ENCODE results near the gene CDC16.

The CDC16 gene

GRCh38 chr13:114309086-114309485, 74.4 kb downstream of the CDC16 start:
- TF ChIP-seq CTCF (conservative IDR thresholded peaks at IDR 0.05; ENCODE audit: low read length) (no peak), EZH2phosphoT487 (IDR thresholded peaks at IDR 0.05; ENCODE audit: borderline replicate concordance) (no peak)
- H3K9me2 ChIP-seq (replicated peaks; ENCODE audit: low read depth, low read length) = no peaks in the 10 kb centered on the region
- H3K4me1 ChIP-seq (ENCODE audit: insufficient read depth, low read length, poor library complexity, severe bottlenecking) = peaks cover 33% of the 10 kb centered on the region
- no peak overlapping the region for H3K4me2 ChIP-seq (ENCODE audit: low read depth, low read length, poor library complexity, severe bottlenecking)
- peaks cover 20% of the 10 kb centered on the region; the same call in 1 of the 2 replicates for H3K36me3 ChIP-seq (ENCODE audit: insufficient read depth, low read length)
- no peaks in the 10 kb centered on the region for H4K20me1 ChIP-seq (ENCODE audit: insufficient read depth, low read length, poor library complexity, severe bottlenecking)
- no peak overlapping the region for H3K9ac ChIP-seq (ENCODE audit: low read depth, low read length, poor library complexity, severe bottlenecking)
- H2AFZ ChIP-seq (ENCODE audit: low read length) = no peak overlapping the region
- peaks cover 5% of the 10 kb centered on the region; the same call in 1 of the 2 replicates for H3F3A ChIP-seq (ENCODE audit: low read depth)
- peaks cover 7% of the 10 kb centered on the region for H3K79me2 ChIP-seq (ENCODE audit: insufficient read depth, low read length)
- H3K9me3 ChIP-seq (ENCODE audit: insufficient read depth, low read depth, low read length) = no peaks in the 10 kb centered on the region
- H3K4me3 ChIP-seq (ENCODE audit: low read length, poor library complexity, severe bottlenecking) = no peak overlapping the region
- H3K27me3 ChIP-seq (ENCODE audit: insufficient read depth, low read length, poor library complexity, severe bottlenecking) = no peaks in the 10 kb centered on the region

- Histone ChIP-seq H3K79me2 (ENCODE audit: insufficient read depth, low read length) (peaks cover 13% of the 10 kb centered on the region), H3K9ac (ENCODE audit: low read depth, low read length, poor library complexity, severe bottlenecking) (no peak overlapping the region), H3K4me1 (ENCODE audit: insufficient read depth, low read length, poor library complexity, severe bottlenecking) (peaks cover 33% of the 10 kb centered on the region), H3K4me3 (ENCODE audit: low read length, poor library complexity, severe bottlenecking) (no peak overlapping the region), H3K4me2 (ENCODE audit: low read depth, low read length, poor library complexity, severe bottlenecking) (no peak overlapping the region), H3K27me3 (ENCODE audit: insufficient read depth, low read length, poor library complexity, severe bottlenecking) (no peaks in the 10 kb centered on the region), H3F3A (ENCODE audit: low read depth) (peaks cover 9% of the 10 kb centered on the region), H3K36me3 (ENCODE audit: insufficient read depth, low read length) (peaks cover 12% of the 10 kb centered on the region; the same call in 1 of the 2 replicates), H4K20me1 (ENCODE audit: insufficient read depth, low read length, poor library complexity, severe bottlenecking) (peaks cover 2% of the 10 kb centered on the region), H2AFZ (ENCODE audit: low read length) (no peak overlapping the region), H3K9me3 (ENCODE audit: insufficient read depth, low read depth, low read length) (no peaks in the 10 kb centered on the region), H3K9me2 (replicated peaks; ENCODE audit: low read depth, low read length) (no peaks in the 10 kb centered on the region)
- no peak for TF ChIP-seq CTCF (conservative IDR thresholded peaks at IDR 0.05; ENCODE audit: low read length)
- TF ChIP-seq EZH2phosphoT487 (IDR thresholded peaks at IDR 0.05; ENCODE audit: borderline replicate concordance) = no peak
These were observed 75.2 kb downstream of the CDC16 start for GRCh38 chr13:114309806-114310410.

- Histone ChIP-seq H3K4me2 (ENCODE audit: low read depth, low read length, poor library complexity, severe bottlenecking) (no peak overlapping the region), H3K4me3 (ENCODE audit: low read length, poor library complexity, severe bottlenecking) (no peak overlapping the region), H3K9me3 (ENCODE audit: insufficient read depth, low read depth, low read length) (no peaks in the 10 kb centered on the region), H3K27me3 (ENCODE audit: insufficient read depth, low read length, poor library complexity, severe bottlenecking) (no peaks in the 10 kb centered on the region), H3F3A (ENCODE audit: low read depth) (peaks cover 10% of the 10 kb centered on the region), H4K20me1 (ENCODE audit: insufficient read depth, low read length, poor library complexity, severe bottlenecking) (peaks cover 12% of the 10 kb centered on the region), H3K9ac (ENCODE audit: low read depth, low read length, poor library complexity, severe bottlenecking) (no peak overlapping the region), H3K4me1 (ENCODE audit: insufficient read depth, low read length, poor library complexity, severe bottlenecking) (peaks cover 35% of the 10 kb centered on the region), H3K9me2 (replicated peaks; ENCODE audit: low read depth, low read length) (no peaks in the 10 kb centered on the region), H3K79me2 (ENCODE audit: insufficient read depth, low read length) (peaks cover 23% of the 10 kb centered on the region), H2AFZ (ENCODE audit: low read length) (no peak overlapping the region), H3K36me3 (ENCODE audit: insufficient read depth, low read length) (peaks cover 8% of the 10 kb centered on the region; the same call in 1 of the 2 replicates)
- TF ChIP-seq CTCF (conservative IDR thresholded peaks at IDR 0.05; ENCODE audit: low read length) = no peak
- no peak for TF ChIP-seq EZH2phosphoT487 (IDR thresholded peaks at IDR 0.05; ENCODE audit: borderline replicate concordance)
These were observed 76.3 kb downstream of the CDC16 start for GRCh38 chr13:114310956-114311355.

Data from Loucy (cell line).